ENCODE data around the gene FCER1G. TPM values are rescaled to one million over a fixed set of nuclear protein-coding genes. Genes with fewer than 3 reads are reported as not detected.
A peak's percentile ranks its signal among the peaks of the same experiment; 100 is the strongest.

The FCER1G gene
- polyA plus RNA-seq, 2 donors, result 10.0 to 14.0 TPM

DNA sequence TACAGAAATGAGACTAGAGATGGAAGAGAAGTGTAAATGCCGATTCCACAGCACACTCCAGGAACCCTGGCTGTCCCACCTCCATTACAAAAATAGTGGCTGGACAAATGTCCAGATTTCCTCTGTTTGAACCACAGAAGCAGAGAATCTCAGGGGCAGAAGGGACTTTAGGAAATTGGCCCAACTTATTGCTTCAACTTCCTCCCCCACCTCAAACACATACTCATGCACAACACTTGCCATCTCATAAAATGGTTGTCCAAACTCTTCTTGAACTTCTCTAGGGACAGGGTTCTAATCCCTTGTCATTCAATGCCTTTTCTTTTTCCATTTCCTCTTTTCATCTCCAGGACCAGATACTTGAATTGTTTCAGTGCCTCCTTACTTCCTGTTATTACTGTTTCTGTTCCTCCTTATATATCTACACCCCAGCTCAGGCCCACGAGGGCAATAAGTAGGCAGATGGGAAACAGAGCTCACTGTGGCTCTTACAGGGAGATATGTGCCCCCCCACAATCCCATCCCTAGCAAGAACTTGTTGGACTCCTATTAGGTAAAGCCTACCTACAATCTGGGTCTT, 29.3 kb upstream of the FCER1G start:
- H3K4me1 ChIP-seq (ENCODE audit: control insufficient read depth in 2 of 2, insufficient read depth in 2 of 2, low read length in 1 of 2), result peaks cover 0 to 3% of the 10 kb centered on the region in 2 donors
- no peak overlapping the region for H3K4me3 ChIP-seq (ENCODE audit: low read depth in 1 of 2, low read length in 2 of 2)
- no peaks in the 10 kb centered on the region for H3K27me3 ChIP-seq (ENCODE audit: control insufficient read depth in 1 of 2, insufficient read depth in 2 of 2, low read length in 2 of 2)
- WGBS, 2 donors, result 45 to 48% methylated on average over 2 of the region's 2 CpGs
- no peaks in the 10 kb centered on the region for H3K36me3 ChIP-seq (ENCODE audit: control insufficient read depth in 2 of 2, insufficient read depth in 2 of 2, low read length in 1 of 2)
- peak overlapping the region; percentile 29 to 59 for H3K27ac ChIP-seq (ENCODE audit: low read depth in 2 of 2, low read length in 1 of 2)
- no peaks in the 10 kb centered on the region for H3K9me3 ChIP-seq (ENCODE audit: control insufficient read depth in 2 of 2, insufficient read depth in 1 of 2, low read depth in 1 of 2, low read length in 1 of 2)

DNA sequence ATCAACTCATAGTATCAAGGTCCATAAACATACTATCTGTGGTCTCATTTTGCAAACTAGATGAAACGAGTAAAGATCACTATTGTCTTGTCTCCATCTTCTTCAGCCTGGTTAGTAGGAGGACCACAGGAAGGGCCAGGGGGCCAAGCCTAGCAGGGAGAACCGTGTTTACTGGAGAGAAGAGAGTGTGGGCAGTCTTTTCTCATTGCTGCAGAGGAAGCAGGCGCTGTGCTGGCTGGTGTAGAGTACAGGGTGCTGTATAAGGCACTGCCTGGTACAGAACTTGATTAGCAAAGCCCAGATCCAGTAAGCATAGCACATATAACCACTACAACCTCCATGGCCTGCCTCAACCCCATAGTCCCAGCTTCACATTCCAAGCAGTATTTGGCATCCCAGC, 27.8 kb upstream of the FCER1G start:
- H3K36me3 ChIP-seq (ENCODE audit: control insufficient read depth in 2 of 2, insufficient read depth in 2 of 2, low read length in 1 of 2), result no peaks in the 10 kb centered on the region
- H3K4me1 ChIP-seq (ENCODE audit: control insufficient read depth in 2 of 2, insufficient read depth in 2 of 2, low read length in 1 of 2), result no peaks in the 10 kb centered on the region
- no peak overlapping the region for H3K4me3 ChIP-seq (ENCODE audit: low read depth in 1 of 2, low read length in 2 of 2)
- no peaks in the 10 kb centered on the region for H3K9me3 ChIP-seq (ENCODE audit: control insufficient read depth in 2 of 2, insufficient read depth in 1 of 2, low read depth in 1 of 2, low read length in 1 of 2)
- 71 to 74% methylated on average over 3 of the region's 3 CpGs for WGBS, 2 donors
- H3K27me3 ChIP-seq (ENCODE audit: control insufficient read depth in 1 of 2, insufficient read depth in 2 of 2, low read length in 2 of 2), result no peaks in the 10 kb centered on the region
- peak overlapping the region in 1 of 2 donors; percentile 6 for H3K27ac ChIP-seq (ENCODE audit: low read depth in 2 of 2, low read length in 1 of 2)

GRCh38 chr1:161188381-161188780, 26.7 kb upstream of the FCER1G start:
- Histone ChIP-seq H3K27me3 (ENCODE audit: control insufficient read depth in 1 of 2, insufficient read depth in 2 of 2, low read length in 2 of 2) (no peaks in the 10 kb centered on the region), H3K27ac (ENCODE audit: low read depth in 2 of 2, low read length in 1 of 2) (no peak overlapping the region), H3K4me1 (ENCODE audit: control insufficient read depth in 2 of 2, insufficient read depth in 2 of 2, low read length in 1 of 2) (peaks cover 0 to 3% of the 10 kb centered on the region in 2 donors), H3K36me3 (ENCODE audit: control insufficient read depth in 2 of 2, insufficient read depth in 2 of 2, low read length in 1 of 2) (peaks cover 0 to 3% of the 10 kb centered on the region in 2 donors), H3K9me3 (ENCODE audit: control insufficient read depth in 2 of 2, insufficient read depth in 1 of 2, low read depth in 1 of 2, low read length in 1 of 2) (no peaks in the 10 kb centered on the region), H3K4me3 (ENCODE audit: low read depth in 1 of 2, low read length in 2 of 2) (no peak overlapping the region)
- WGBS, 2 donors, result 70 to 71% methylated on average over 6 of the region's 6 CpGs

- Histone ChIP-seq H3K27ac (ENCODE audit: low read depth in 2 of 2, low read length in 1 of 2) (no peak overlapping the region), H3K27me3 (ENCODE audit: control insufficient read depth in 1 of 2, insufficient read depth in 2 of 2, low read length in 2 of 2) (no peaks in the 10 kb centered on the region), H3K4me3 (ENCODE audit: low read depth in 1 of 2, low read length in 2 of 2) (no peak overlapping the region), H3K4me1 (ENCODE audit: control insufficient read depth in 2 of 2, insufficient read depth in 2 of 2, low read length in 1 of 2) (peaks cover 0 to 3% of the 10 kb centered on the region in 2 donors), H3K9me3 (ENCODE audit: control insufficient read depth in 2 of 2, insufficient read depth in 1 of 2, low read depth in 1 of 2, low read length in 1 of 2) (no peaks in the 10 kb centered on the region), H3K36me3 (ENCODE audit: control insufficient read depth in 2 of 2, insufficient read depth in 2 of 2, low read length in 1 of 2) (peaks cover 0 to 5% of the 10 kb centered on the region in 2 donors)
- 90 to 91% methylated on average over 5 of the region's 5 CpGs for WGBS, 2 donors
Measured at GRCh38 chr1:161189036-161189435, 26.1 kb upstream of the FCER1G start.

- H3K9me3 ChIP-seq (ENCODE audit: control insufficient read depth in 2 of 2, insufficient read depth in 1 of 2, low read depth in 1 of 2, low read length in 1 of 2), result no peaks in the 10 kb centered on the region
- no peaks in the 10 kb centered on the region for H3K27me3 ChIP-seq (ENCODE audit: control insufficient read depth in 1 of 2, insufficient read depth in 2 of 2, low read length in 2 of 2)
- no peak overlapping the region for H3K4me3 ChIP-seq (ENCODE audit: low read depth in 1 of 2, low read length in 2 of 2)
- peaks cover 3% of the 10 kb centered on the region in 2 donors for H3K4me1 ChIP-seq (ENCODE audit: control insufficient read depth in 2 of 2, insufficient read depth in 2 of 2, low read length in 1 of 2)
- H3K27ac ChIP-seq (ENCODE audit: low read depth in 2 of 2, low read length in 1 of 2), result no peak overlapping the region
- 69 to 77% methylated on average over 22 of the region's 22 CpGs for WGBS, 2 donors
- peaks cover 0 to 5% of the 10 kb centered on the region in 2 donors for H3K36me3 ChIP-seq (ENCODE audit: control insufficient read depth in 2 of 2, insufficient read depth in 2 of 2, low read length in 1 of 2)
Measured at GRCh38 chr1:161190962-161191521, 24.1 kb upstream of the FCER1G start.

DNA sequence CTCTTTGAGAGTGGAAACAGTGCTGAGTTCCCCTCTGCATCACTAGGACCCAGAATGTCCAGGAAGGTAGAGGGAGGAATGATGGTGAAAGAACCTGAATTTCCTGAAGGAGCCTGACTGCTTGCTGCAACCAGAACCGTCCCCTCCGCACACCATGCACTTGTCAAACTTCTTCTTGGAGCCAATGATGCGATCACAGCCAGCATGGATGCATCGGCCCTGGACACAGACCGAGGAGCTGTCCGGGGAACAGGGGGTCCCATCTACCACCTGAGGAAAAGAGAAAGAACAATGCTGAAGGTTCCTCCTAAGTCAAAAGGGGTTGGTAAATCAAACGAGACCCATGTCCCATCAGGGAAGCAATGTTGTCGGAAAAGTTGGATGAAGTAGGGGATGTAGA, 23.1 kb upstream of the FCER1G start:
- H3K27me3 ChIP-seq (ENCODE audit: control insufficient read depth in 1 of 2, insufficient read depth in 2 of 2, low read length in 2 of 2), result no peaks in the 10 kb centered on the region
- 69 to 76% methylated on average over 8 of the region's 8 CpGs for WGBS, 2 donors
- H3K9me3 ChIP-seq (ENCODE audit: control insufficient read depth in 2 of 2, insufficient read depth in 1 of 2, low read depth in 1 of 2, low read length in 1 of 2), result no peaks in the 10 kb centered on the region
- peaks cover 0 to 5% of the 10 kb centered on the region in 2 donors for H3K36me3 ChIP-seq (ENCODE audit: control insufficient read depth in 2 of 2, insufficient read depth in 2 of 2, low read length in 1 of 2)
- no peak overlapping the region for H3K4me3 ChIP-seq (ENCODE audit: low read depth in 1 of 2, low read length in 2 of 2)
- peaks cover 3% of the 10 kb centered on the region in 2 donors for H3K4me1 ChIP-seq (ENCODE audit: control insufficient read depth in 2 of 2, insufficient read depth in 2 of 2, low read length in 1 of 2)
- H3K27ac ChIP-seq (ENCODE audit: low read depth in 2 of 2, low read length in 1 of 2), result no peak overlapping the region

DNA sequence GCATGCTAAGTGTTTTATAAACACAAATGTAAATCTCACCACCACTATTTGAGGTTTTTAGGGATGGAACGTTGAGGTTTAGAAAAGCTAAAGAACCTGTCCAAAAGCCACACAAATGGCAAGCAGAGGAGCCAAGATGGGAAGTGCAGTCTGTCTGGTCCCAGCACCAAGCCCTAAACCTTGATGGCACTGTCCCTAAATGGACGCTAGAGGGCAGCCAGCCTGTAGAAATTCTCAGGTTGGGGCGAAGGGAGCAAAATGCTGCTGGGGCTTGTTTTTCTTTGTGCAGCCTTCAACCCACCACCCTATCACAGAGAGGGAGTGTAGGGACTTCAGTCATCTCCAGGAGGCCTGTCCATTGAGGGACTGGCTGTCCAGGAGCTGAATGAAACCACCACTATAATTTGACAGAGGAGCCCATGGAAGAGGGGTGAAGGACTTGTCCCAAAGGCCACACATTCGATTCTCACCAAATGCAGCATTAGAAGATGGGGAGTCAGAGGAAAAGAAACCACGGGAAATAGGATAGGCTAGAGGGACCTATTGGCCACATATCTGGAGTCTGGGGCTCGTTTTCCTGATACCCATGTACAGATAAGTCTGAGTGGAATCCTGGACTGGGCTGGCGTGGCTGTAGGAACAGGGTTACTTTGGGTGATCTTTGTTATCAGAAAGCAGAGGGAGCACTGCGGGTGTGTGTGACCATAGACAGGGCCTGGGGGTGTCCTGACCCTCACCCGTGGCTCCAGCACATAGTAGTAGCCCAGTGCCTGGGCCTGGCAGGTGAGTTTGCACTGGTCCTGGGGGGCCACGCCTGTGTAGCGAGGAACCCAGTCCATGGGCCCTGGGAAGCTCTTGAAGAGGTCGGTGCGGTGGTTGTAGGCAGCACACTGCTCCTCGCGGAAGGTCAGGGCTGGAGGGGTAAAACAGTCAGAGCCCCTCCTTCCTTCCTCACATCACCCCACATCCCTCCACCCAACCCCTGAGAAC, 22.3 kb upstream of the FCER1G start:
- Histone ChIP-seq H3K9me3 (ENCODE audit: control insufficient read depth in 2 of 2, insufficient read depth in 1 of 2, low read depth in 1 of 2, low read length in 1 of 2) (no peaks in the 10 kb centered on the region), H3K27me3 (ENCODE audit: control insufficient read depth in 1 of 2, insufficient read depth in 2 of 2, low read length in 2 of 2) (no peaks in the 10 kb centered on the region), H3K27ac (ENCODE audit: low read depth in 2 of 2, low read length in 1 of 2) (no peak overlapping the region), H3K36me3 (ENCODE audit: control insufficient read depth in 2 of 2, insufficient read depth in 2 of 2, low read length in 1 of 2) (peaks cover 0 to 5% of the 10 kb centered on the region in 2 donors), H3K4me1 (ENCODE audit: control insufficient read depth in 2 of 2, insufficient read depth in 2 of 2, low read length in 1 of 2) (peaks cover 3% of the 10 kb centered on the region in 2 donors), H3K4me3 (ENCODE audit: low read depth in 1 of 2, low read length in 2 of 2) (no peak overlapping the region)
- WGBS, 2 donors, result 52 to 60% methylated on average over 15 of the region's 15 CpGs

DNA sequence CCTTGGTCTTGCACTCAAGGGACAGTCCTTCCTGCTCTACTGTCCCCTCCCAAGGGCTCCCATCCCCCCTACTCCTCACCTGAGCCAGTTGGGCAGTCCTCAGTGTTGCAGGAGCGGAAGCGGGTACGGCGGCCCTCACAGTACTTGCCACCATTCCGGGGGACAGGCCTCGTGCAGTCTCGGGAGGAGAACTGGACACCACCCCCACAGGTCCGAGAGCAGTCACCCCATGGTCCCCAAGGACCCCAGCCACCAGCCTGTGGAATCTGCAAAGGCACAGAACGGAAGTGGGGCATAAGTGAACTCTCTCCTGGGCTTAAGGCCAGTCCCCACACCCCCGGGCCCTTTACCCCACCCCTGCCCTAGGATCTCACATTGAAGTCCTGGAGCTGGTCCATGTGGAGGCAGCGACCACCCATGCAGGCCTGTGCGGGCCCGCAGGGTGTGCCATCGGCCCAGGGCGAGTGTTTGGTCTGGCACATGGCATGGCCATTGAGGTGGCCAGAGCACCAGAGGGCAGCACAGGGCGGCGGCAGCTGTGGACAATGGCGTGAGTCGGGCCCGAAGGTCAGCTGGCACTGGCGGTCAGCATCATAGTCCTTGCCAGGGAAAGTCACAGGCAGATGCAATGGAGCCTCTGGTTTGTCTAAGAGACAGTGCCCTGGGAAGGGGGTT, 21.4 kb upstream of the FCER1G start:
- Histone ChIP-seq H3K27ac (ENCODE audit: low read depth in 2 of 2, low read length in 1 of 2) (no peak overlapping the region), H3K36me3 (ENCODE audit: control insufficient read depth in 2 of 2, insufficient read depth in 2 of 2, low read length in 1 of 2) (peaks cover 0 to 5% of the 10 kb centered on the region in 2 donors), H3K4me3 (ENCODE audit: low read depth in 1 of 2, low read length in 2 of 2) (no peak overlapping the region), H3K27me3 (ENCODE audit: control insufficient read depth in 1 of 2, insufficient read depth in 2 of 2, low read length in 2 of 2) (no peaks in the 10 kb centered on the region), H3K4me1 (ENCODE audit: control insufficient read depth in 2 of 2, insufficient read depth in 2 of 2, low read length in 1 of 2) (peaks cover 3 to 13% of the 10 kb centered on the region in 2 donors), H3K9me3 (ENCODE audit: control insufficient read depth in 2 of 2, insufficient read depth in 1 of 2, low read depth in 1 of 2, low read length in 1 of 2) (no peaks in the 10 kb centered on the region)
- WGBS, 2 donors, result 72 to 76% methylated on average over 21 of the region's 21 CpGs

DNA sequence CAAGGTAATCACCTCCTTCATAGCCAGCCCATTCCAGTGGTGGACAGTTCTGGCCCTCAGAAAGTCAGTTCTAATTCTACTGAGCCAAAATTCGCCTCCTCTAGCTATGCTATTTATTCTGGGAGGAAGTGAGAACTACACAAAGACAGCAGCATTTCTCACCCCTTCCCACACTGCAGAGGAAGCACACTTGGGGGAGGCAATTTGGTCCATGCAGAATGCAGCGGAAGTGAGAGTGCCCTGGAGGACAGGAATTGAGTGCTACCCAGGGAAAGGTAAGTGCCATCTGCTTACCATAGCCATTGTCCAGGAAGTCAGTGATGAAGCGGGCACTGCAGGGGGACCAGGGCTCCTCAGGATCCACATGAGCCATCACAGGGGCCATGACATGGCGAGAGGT, 19.9 kb upstream of the FCER1G start:
- peaks cover 0 to 5% of the 10 kb centered on the region in 2 donors for H3K36me3 ChIP-seq (ENCODE audit: control insufficient read depth in 2 of 2, insufficient read depth in 2 of 2, low read length in 1 of 2)
- peaks cover 3 to 15% of the 10 kb centered on the region in 2 donors for H3K4me1 ChIP-seq (ENCODE audit: control insufficient read depth in 2 of 2, insufficient read depth in 2 of 2, low read length in 1 of 2)
- H3K9me3 ChIP-seq (ENCODE audit: control insufficient read depth in 2 of 2, insufficient read depth in 1 of 2, low read depth in 1 of 2, low read length in 1 of 2), result no peaks in the 10 kb centered on the region
- no peak overlapping the region for H3K4me3 ChIP-seq (ENCODE audit: low read depth in 1 of 2, low read length in 2 of 2)
- no peak overlapping the region for H3K27ac ChIP-seq (ENCODE audit: low read depth in 2 of 2, low read length in 1 of 2)
- WGBS, 2 donors, result 72 to 85% methylated on average over 4 of the region's 4 CpGs
- no peaks in the 10 kb centered on the region for H3K27me3 ChIP-seq (ENCODE audit: control insufficient read depth in 1 of 2, insufficient read depth in 2 of 2, low read length in 2 of 2)
